Measurements from ENCODE around the gene CNOT2. TPM values are rescaled to one million over a fixed set of nuclear protein-coding genes. Genes with fewer than 3 reads are reported as not detected.

The CNOT2 gene
- total and polyA plus RNA-seq, 2 donors (not counting 3 experiments of a cell fraction or from before 2014, with no cell fraction given) = 52.2 to 79.7 TPM

DNA sequence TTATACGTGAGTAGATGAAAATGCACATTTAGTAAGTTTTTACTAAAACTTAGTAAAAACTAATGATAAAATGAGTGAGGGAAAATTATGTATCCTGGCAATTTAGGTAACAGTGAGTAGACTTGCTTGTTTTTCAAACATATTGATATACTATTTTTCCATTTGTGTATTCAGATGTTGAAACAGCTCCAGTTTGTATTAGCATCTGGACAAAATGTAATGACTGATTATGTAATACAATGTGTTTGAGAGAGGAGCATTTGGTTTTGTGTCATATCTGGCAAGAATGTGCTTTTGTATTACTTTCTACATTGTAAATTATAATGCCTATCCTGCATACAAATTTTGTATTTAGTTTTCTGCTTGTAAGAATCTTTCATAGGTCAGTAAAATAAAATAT lies 5.6 kb downstream of the CNOT2 start:
- Histone ChIP-seq H3K36me3 (ENCODE audit: control insufficient read depth in 2 of 2, extremely low read depth in 1 of 2, insufficient read depth in 2 of 2, low read length in 2 of 2) (no peaks in the 10 kb centered on the region), H3K79me2 (ENCODE audit: control insufficient read depth, insufficient read depth, low read length) (peaks cover 100% of the 10 kb centered on the region), H3K27me3 (ENCODE audit: control insufficient read depth in 2 of 2, insufficient read depth in 2 of 2, low read length in 2 of 2) (no peaks in the 10 kb centered on the region), H3K9me3 (replicated peaks; ENCODE audit: control insufficient read depth, insufficient read depth, low read length) (no peaks in the 10 kb centered on the region), H3K9ac (replicated peaks; ENCODE audit: extremely low read depth, insufficient read depth, low read length) (no peak overlapping the region), H4K20me1 (replicated peaks; ENCODE audit: control insufficient read depth, extremely low read depth, insufficient read depth, low read length) (peaks cover 13% of the 10 kb centered on the region), H3K27ac (ENCODE audit: insufficient read depth, low read depth, low read length) (no peak overlapping the region), H2AFZ (ENCODE audit: low read depth, low read length) (no peak overlapping the region), H3K9me1 (replicated peaks; ENCODE audit: control insufficient read depth, extremely low read depth, insufficient read depth, low read length) (no peaks in the 10 kb centered on the region), H3K4me3 (replicated peaks in 1 of 3; ENCODE audit: insufficient read depth in 1 of 3, low read depth in 1 of 3, low read length in 3 of 3) (no peak overlapping the region), H3K4me2 (ENCODE audit: insufficient read depth, low read length) (no peak overlapping the region), H3K4me1 (ENCODE audit: control insufficient read depth, extremely low read depth, insufficient read depth, low read length) (peaks cover 42% of the 10 kb centered on the region)
- dilution Hi-C loops (cut with MboI; ENCODE audit: extremely low pct_ligation_motif_present, low sequenced_read_pairs) = no loop called here
- no TSS peak for BruUV-seq (replicated peaks)
- CTCF ChIA-PET = interaction anchor here (1.1 to 1.3 kb wide), 2 partner anchors 349 to 371 kb away, joined by 3 to 4 read pairs; no protein-coding TSS in a partner anchor
- intact Hi-C loops (cut with micrococcal nuclease) = no loop called here
- no peak for FAIRE-seq
- TF ChIP-seq GATA2 (IDR thresholded peaks at IDR 0.05; ENCODE audit: insufficient read depth, insufficient read length, low read depth, low read length) (no peak), FOS (IDR thresholded peaks at IDR 0.05; ENCODE audit: borderline replicate concordance, insufficient read depth, low read length) (no peak), POLR2A (IDR thresholded peaks at IDR 0.05; ENCODE audit: low read depth, low read length) (no peak), EZH2 (IDR thresholded peaks at IDR 0.05; ENCODE audit: borderline replicate concordance, low read depth, low read length, severe bottlenecking) (no peak), MYC (IDR thresholded peaks at IDR 0.05; ENCODE audit: low read depth, low read length) (no peak), POLR2AphosphoS5 (IDR thresholded peaks at IDR 0.05; ENCODE audit: insufficient read depth, low read depth, low read length) (no peak), JUN (IDR thresholded peaks at IDR 0.05; ENCODE audit: borderline replicate concordance, insufficient read depth, insufficient read length, low read depth) (no peak)
- TF ChIP-seq, protein P1, sequence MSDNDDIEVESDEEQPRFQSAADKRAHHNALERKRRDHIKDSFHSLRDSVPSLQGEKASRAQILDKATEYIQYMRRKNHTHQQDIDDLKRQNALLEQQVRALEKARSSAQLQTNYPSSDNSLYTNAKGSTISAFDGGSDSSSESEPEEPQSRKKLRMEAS (IDR thresholded peaks at IDR 0.05; ENCODE audit: insufficient read depth, insufficient read length) = no peak
- TF ChIP-seq, protein P2, sequence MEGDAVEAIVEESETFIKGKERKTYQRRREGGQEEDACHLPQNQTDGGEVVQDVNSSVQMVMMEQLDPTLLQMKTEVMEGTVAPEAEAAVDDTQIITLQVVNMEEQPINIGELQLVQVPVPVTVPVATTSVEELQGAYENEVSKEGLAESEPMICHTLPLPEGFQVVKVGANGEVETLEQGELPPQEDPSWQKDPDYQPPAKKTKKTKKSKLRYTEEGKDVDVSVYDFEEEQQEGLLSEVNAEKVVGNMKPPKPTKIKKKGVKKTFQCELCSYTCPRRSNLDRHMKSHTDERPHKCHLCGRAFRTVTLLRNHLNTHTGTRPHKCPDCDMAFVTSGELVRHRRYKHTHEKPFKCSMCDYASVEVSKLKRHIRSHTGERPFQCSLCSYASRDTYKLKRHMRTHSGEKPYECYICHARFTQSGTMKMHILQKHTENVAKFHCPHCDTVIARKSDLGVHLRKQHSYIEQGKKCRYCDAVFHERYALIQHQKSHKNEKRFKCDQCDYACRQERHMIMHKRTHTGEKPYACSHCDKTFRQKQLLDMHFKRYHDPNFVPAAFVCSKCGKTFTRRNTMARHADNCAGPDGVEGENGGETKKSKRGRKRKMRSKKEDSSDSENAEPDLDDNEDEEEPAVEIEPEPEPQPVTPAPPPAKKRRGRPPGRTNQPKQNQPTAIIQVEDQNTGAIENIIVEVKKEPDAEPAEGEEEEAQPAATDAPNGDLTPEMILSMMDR (IDR thresholded peaks at IDR 0.05; ENCODE audit: extremely low read depth in 1 of 2, insufficient read depth in 1 of 2, low read depth in 1 of 2, low read length in 2 of 2) = no peak
- no peak for DNase-seq (ENCODE audit: low read depth, low spot score)
- POLR2A ChIA-PET = no interaction called here

All from endothelial cell of umbilical vein (primary cell).